GM13977 (cell line): ENCODE results near the gene PRG3.

Source experiments
- DNase-seq: peaks from one replicate; pipeline ENCODE4 v3.0.0; 2012; ENCODE audit warnings: low spot score
- in situ Hi-C: fragments of 300-500 bp; cut with MboI; formaldehyde crosslinking; loops from one replicate; pipeline ENCODE4 v1.12.0; 2022; ENCODE audit warnings: low sequenced_read_pairs, low pct_unique_long_range_greater_than_20kb, mixed read lengths, inconsistent platforms; ENCODE audit not compliant: unreplicated experiment
- TF ChIP-seq, protein P1 (sequence below): IDR thresholded peaks from 2 replicates; pipeline ENCODE4 v1.5.1; 2012; ENCODE audit warnings: mild to moderate bottlenecking, control low read depth; ENCODE audit not compliant: insufficient read depth; ENCODE audit errors: extremely low read depth, missing control alignments

The PRG3 gene

DNA sequence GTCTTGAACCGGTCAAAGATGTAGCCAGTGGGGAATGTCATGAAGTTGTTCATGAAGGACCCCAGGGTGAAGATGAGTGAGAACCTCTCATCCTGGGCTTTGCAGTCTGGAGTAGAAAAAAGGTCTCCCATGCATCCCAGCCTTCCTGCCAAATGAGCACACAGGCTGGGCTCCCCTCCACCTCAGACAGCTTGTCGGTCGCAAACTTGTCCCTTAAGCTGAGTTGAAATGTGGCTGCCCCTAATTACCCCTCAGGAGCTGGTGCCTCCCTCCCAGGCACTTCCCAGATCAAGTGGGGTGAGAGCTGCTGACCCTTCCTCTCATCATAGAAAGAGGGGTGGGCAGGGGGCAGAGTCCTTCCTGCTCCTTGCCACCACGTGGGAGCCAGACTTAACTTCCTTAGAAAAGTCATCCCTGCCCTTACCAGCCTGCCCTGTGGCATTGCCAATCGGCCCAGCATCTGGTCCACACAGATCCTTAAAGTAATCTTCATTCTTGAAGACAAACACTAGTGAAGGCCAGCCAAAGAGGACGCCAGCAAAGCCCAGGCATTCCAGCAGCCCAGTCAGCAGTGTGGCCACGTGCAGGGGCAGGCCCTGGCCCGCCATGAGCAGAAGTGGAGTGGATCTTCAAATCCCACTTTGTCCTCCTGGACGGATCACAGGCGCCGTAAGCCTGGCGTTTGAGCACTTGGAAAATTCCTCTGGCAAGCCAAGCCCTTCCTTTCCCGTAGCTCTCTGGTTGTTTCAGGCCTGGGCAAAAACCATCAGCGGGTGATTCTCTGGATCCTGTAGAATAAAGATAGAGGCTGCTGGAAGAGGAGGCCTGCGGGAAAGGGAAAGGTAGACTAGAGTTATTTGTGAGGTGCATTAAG lies 44.9 kb upstream of the PRG3 start:
- TF ChIP-seq, protein P1, sequence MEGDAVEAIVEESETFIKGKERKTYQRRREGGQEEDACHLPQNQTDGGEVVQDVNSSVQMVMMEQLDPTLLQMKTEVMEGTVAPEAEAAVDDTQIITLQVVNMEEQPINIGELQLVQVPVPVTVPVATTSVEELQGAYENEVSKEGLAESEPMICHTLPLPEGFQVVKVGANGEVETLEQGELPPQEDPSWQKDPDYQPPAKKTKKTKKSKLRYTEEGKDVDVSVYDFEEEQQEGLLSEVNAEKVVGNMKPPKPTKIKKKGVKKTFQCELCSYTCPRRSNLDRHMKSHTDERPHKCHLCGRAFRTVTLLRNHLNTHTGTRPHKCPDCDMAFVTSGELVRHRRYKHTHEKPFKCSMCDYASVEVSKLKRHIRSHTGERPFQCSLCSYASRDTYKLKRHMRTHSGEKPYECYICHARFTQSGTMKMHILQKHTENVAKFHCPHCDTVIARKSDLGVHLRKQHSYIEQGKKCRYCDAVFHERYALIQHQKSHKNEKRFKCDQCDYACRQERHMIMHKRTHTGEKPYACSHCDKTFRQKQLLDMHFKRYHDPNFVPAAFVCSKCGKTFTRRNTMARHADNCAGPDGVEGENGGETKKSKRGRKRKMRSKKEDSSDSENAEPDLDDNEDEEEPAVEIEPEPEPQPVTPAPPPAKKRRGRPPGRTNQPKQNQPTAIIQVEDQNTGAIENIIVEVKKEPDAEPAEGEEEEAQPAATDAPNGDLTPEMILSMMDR = no peak
- in situ Hi-C loops = no loop called here
- DNase-seq = no peak

DNA sequence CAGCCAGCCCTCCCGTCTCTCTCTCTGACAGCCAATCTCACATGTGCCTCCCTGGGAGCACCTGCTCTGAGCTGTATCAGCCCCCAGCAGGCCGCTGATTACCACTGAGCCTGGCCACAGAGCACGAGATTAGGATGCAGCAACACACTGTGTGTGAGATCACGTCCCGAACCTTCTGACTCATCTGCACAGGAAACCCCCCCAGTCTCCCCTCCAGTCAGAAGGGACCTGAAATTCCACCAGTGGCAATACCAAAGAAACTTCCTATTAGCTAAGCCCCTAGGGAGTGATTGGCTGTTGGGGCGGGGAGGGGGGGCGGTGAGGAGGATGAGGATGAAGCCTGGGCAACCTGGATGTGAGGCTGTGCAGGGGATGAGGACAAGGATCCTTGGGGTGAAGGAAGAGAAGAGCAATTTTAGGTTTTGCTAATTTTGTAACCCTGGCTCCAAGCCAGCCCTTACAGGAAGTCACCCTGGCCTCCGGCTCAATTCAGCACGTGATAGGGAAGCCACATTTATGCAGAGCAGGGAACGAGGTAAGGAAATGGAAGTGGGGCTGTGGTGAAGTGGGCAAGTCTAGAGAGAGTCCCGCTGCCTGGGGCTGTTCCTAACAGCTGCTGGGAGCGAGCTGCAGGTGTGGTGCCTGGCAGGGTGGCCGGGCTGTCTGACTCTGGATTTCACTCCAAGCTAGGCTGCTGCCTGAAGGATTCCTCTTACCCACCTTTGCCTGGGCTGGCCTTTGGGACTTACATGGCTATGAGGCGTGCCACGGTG lies 44.0 kb upstream of the PRG3 start:
- in situ Hi-C loops = no loop called here
- TF ChIP-seq, protein P1 = no peak
- DNase-seq = peak; percentile 85

DNA sequence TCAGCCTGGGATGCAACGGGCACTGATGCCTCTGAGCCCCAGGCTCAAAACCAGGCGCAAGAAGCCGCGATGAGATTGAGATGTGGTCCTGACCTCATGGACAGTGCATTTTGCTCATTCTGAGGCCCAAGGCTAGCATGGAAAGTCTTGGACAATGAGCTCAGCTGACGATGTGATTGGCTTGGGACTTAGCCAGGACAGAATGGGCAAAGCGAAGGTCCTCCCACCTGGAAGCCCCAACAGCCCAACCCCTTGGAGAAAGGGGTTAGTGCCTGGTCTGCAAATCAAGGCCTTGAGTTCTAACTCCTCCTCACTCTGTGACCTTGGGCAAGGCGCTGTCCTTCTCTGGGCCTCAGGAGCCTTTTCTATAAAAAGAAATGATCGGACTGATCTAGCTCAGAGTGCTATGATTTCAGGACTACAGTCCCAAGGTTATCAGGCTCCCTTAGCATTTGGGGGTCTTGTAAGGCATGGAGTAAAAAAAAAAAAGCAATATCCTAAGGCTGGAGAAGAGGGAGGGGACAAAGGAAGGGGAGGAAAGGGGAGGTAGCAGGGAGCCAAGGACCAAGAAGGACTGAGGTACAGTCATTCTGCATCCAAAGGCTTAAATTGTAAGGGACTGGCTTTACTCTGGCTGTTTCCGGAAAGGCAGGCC lies 43.3 kb upstream of the PRG3 start:
- in situ Hi-C loops = no loop called here
- TF ChIP-seq, protein P1 = no peak
- no peak for DNase-seq

DNA sequence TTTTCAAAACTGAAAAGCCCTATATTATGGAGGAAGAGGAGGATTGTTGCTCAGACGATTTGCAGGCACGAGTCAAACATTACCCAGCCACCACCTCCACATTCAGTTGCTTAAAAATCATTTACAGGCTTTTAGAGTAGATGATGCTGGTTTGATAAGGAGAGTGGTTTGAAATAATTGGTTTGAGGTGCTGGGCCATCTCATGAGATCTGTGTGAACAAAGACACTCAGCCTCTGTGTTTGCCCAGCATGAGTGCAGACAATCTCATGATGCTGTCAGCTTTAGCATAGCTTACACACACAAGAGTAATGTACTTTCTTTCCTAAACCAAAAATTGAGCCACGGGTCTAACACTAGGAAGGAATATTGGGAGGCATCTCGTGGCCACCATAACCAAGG lies 41.7 kb upstream of the PRG3 start:
- in situ Hi-C loops = no loop called here
- TF ChIP-seq, protein P1 = no peak
- no peak for DNase-seq

DNA sequence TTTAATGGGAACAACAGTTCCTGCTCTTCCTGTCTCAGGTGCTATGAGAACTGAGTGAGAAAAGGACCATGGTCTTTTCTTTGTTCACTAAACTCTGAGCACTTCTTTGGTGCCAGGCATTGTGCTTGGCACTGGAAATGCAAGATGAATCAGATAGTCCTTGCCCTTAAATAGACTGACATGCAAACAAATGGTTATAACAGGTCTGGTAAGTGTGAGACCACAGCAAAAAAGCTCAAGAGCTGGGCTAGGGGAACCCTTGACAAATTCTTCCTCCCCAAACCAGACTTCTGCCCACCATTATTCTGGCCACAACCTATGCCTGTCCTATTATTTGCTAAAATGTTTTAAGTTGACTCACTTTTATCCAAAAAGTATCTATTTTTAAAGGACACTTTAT lies 40.9 kb upstream of the PRG3 start:
- in situ Hi-C loops = no loop called here
- no peak for DNase-seq
- TF ChIP-seq, protein P1 = no peak

DNA sequence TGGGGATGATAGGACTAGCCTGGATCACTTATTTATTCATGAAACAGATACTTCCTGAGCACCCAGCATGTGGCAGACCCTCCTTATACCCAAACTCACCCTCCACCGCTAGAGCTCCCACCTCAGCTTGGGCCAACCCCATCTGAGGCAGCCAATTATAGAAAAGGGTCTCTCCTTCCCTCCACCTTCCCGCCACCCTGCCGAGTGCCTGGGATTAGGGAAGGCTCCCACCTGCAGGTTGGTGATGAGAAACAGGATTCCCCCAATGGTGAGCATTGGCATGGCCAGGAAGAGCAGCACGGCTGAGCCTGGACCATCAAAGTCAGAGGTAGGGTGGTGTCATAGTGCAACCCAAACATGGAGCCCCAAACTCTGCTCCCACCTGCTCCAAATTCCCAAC lies 40.1 kb upstream of the PRG3 start:
- in situ Hi-C loops = no loop called here
- no peak for DNase-seq
- TF ChIP-seq, protein P1 = no peak
